Colonic mucosa (tissue), 4 donors: ENCODE data around the gene ZNF273. TPM values are rescaled to one million over a fixed set of nuclear protein-coding genes. Genes with fewer than 3 reads are reported as not detected.

Experiments
- DNase-seq: peaks from one replicate; pipeline ENCODE4 v3.0.0-alpha.2; 2020
- H3K27ac ChIP-seq: fragments of 200-600 bp; one replicate; pipeline ENCODE4 v1.8.0; 2021
- H3K27me3 ChIP-seq: fragments of 200-600 bp; one replicate; pipeline ENCODE4 v1.8.0; 2021
- H3K36me3 ChIP-seq: fragments of 200-600 bp; one replicate; pipeline ENCODE4 v1.8.0; 2021
- H3K4me1 ChIP-seq: fragments of 200-600 bp; one replicate; pipeline ENCODE4 v1.8.0; 2021; ENCODE audit warnings: mild to moderate bottlenecking
- H3K4me3 ChIP-seq: fragments of 200-600 bp; one replicate; pipeline ENCODE4 v1.8.0; 2021
- H3K9ac ChIP-seq, 2 donors: one replicate each; pipeline ENCODE4 v1.7.0; 2013; ENCODE audit warnings: control low read depth in 2 of 2, low read depth in 2 of 2, low read length in 2 of 2
- H3K9me3 ChIP-seq: fragments of 200-600 bp; one replicate; pipeline ENCODE4 v1.8.0; 2021
- intact Hi-C: fragments of 100-400 bp; cut with DNase I; formaldehyde crosslinking; loops from one replicate; pipeline ENCODE4 v1.14.1; 2022
- total RNA-seq, 2 donors: library from RNA; stranded (reverse); fragmentation: NEBNext Ultra II Directional in 1 of 2; extraction: Animal tissue kit (Norgen Biotek cat#: 25700) in 1 of 2; gene quantifications; one replicate each; pipeline ENCODE4 v1.2.1, GENCODE V29; 2021
- TF ChIP-seq, protein P1 (sequence below): fragments of 200-600 bp; IDR thresholded peaks from one replicate; pipeline ENCODE4 v1.8.0; 2022; ENCODE audit warnings: antibody characterized with exemption, mild to moderate bottlenecking
- donor health status: healthy.
- donor health status: DM: no; HTN: no; CAD: no.
- donor health status: DM: no; HTN: no; CAD: no.

The ZNF273 gene
- total RNA-seq, 2 donors from 2014 or later, result 5.0 to 7.1 TPM

DNA sequence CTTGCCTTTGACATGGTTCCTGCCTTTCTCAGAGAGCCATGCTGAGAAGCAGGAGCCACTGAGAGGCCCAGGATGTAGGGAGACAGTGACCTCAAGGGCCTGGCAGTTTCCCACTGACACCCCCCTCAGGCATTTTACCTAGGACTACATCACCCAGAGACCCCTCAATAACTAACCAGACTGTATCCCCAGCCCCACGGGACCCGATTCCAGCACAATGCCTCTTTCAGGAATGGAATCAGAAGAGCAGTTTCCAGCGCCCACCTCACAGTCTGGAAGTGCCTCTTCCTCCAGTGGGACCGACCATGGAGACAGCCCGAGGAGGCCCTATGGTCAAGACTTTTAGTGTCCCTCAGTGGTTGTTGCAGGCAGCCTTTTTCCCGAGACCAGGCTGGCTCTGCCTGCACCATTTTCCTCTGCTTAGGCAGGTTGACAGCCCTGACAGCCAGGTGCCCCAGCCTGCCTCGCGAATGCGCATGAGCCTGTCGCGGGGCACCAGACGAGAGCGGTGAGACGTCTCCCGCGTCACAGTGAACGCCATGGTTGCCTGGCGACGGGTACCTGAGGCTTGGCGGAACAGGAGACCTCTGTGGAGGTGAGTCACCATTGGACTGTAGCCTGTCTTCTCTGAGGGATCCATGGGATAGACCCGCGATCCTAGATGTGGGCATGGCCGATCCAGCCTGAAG lies 28.4 kb upstream of the ZNF273 start:
- Histone ChIP-seq H3K27ac (no peak overlapping the region), H3K9ac (no peak overlapping the region), H3K4me1 (no peaks in the 10 kb centered on the region), H3K27me3 (no peaks in the 10 kb centered on the region), H3K36me3 (no peaks in the 10 kb centered on the region), H3K4me3 (no peak overlapping the region), H3K9me3 (no peaks in the 10 kb centered on the region)
- DNase-seq, result peak; percentile 12
- TF ChIP-seq, protein P1, sequence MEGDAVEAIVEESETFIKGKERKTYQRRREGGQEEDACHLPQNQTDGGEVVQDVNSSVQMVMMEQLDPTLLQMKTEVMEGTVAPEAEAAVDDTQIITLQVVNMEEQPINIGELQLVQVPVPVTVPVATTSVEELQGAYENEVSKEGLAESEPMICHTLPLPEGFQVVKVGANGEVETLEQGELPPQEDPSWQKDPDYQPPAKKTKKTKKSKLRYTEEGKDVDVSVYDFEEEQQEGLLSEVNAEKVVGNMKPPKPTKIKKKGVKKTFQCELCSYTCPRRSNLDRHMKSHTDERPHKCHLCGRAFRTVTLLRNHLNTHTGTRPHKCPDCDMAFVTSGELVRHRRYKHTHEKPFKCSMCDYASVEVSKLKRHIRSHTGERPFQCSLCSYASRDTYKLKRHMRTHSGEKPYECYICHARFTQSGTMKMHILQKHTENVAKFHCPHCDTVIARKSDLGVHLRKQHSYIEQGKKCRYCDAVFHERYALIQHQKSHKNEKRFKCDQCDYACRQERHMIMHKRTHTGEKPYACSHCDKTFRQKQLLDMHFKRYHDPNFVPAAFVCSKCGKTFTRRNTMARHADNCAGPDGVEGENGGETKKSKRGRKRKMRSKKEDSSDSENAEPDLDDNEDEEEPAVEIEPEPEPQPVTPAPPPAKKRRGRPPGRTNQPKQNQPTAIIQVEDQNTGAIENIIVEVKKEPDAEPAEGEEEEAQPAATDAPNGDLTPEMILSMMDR, result no peak
- intact Hi-C loops, result no loop called here

DNA sequence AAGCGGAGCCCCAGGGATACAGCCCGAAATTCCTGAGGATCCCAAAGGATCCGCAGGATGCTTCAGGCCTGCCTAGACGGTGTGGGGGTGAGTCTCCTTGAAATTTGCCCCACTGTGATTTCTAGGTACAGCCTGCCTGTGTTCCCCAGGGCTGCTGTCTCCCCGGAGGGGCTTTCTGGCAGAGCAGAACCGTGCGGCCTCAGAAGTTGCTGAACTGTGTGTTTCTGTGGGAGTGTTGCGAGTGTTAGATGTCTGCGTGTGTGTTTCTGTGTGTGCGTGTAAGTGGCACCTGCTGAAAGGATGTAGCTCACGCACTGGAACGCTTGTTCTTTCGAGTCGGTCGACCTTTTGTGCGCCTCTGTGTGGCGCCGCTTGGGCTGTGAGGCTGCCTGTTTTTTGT lies 27.8 kb upstream of the ZNF273 start:
- intact Hi-C loops, result no loop called here
- Histone ChIP-seq H3K27ac (no peak overlapping the region), H3K9me3 (no peaks in the 10 kb centered on the region), H3K4me3 (no peak overlapping the region), H3K4me1 (no peaks in the 10 kb centered on the region), H3K9ac (no peak overlapping the region), H3K27me3 (no peaks in the 10 kb centered on the region), H3K36me3 (no peaks in the 10 kb centered on the region)
- peak; percentile 6 for DNase-seq
- TF ChIP-seq, protein P1, result no peak

DNA sequence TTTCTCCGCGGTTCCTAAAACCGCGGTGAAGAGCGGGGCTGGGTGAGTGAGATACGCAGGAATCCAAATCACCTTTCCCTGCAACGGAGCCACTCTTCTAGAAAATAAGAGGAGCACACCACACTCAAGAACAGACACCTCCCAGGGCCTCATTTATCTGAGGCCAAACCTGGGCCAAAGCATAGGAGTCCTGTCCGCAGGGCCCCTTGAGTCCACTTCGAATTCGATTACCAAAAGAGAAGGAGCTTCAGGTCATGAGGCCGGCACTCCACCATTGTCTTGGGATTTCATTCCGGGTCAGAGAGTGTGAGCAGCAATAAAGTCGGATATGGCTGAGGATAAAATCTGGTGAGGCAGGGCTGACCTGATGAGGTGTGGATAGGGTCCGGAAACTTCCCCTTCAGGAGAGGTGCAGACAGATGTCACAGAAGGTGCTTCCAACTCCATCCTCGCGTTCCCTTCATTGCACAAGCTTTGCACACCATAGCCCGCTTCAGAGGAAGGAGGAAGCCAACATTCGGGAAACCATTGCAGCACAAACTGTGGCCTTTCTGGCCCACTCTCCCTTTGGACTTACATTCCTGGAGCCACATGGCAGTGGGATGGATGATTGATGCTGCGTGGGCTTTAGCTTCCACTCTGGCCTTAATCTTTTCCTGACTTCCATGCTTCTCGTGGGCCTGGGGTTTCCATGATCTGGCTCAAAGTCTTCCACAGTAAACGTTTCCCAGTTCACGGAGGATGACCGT lies 27.2 kb upstream of the ZNF273 start:
- Histone ChIP-seq H3K9ac (no peak overlapping the region), H3K27ac (no peak overlapping the region), H3K27me3 (no peaks in the 10 kb centered on the region), H3K4me1 (no peaks in the 10 kb centered on the region), H3K36me3 (no peaks in the 10 kb centered on the region), H3K4me3 (no peak overlapping the region), H3K9me3 (no peaks in the 10 kb centered on the region)
- TF ChIP-seq, protein P1, result no peak
- intact Hi-C loops, result no loop called here
- peak; percentile 7 for DNase-seq

DNA sequence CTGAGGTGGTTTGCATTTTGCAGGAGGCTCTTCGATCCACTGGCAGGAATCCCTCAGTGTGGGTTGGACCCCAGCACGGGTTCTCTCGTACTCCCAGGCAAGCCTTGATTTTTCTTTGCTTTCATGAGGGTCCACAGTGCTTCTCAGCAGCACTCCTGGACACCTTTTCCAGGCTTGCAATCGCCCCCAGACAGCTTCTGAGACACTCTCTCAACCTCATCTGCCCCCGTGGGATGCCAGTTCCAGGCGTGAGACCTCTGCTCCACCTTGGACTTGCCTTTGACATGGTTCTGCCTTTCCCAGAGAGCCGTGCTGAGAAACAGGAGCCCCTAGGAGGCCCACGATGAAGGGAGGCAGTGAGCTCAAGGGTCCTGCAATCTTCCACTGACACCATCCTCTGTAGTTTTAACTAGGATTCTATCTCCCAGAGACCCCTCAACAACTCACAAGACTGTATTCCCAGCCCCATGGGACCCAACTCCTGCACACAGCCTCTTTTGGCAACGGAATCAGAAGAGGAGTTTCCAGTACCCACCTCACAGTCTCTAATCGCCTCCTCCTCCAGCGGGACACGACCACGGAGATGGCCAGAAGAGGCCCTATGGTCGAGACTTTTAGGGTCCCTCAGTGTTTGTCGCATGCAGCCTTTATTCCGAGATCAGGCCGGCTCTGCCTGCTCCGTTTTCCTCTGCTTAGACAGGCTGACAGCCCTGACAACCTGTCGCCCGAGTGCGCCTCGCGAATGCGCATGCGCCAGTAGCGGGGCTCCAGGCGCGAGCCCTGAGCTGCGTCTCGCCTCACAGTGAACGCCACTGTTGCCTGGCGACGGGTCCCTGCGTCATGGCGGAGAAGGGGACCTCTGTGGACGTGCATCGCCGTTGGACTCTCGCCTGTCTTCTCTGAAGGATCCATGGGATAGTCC lies 26.0 kb upstream of the ZNF273 start:
- Histone ChIP-seq H3K9me3 (no peaks in the 10 kb centered on the region), H3K4me3 (peak overlapping the region; percentile 9), H3K27ac (no peak overlapping the region), H3K9ac (no peak overlapping the region), H3K36me3 (no peaks in the 10 kb centered on the region), H3K27me3 (no peaks in the 10 kb centered on the region), H3K4me1 (no peaks in the 10 kb centered on the region)
- intact Hi-C loops, result no loop called here
- TF ChIP-seq, protein P1, result no peak
- DNase-seq, result peak; percentile 42
